M059J (cell line): ENCODE measurements around the gene CHID1. TPM values are rescaled to one million over a fixed set of nuclear protein-coding genes. Genes with fewer than 3 reads are reported as not detected.

Experiments
- DNase-seq: peaks from one replicate; pipeline ENCODE4 v3.0.0-alpha.2; 2012; ENCODE audit warnings: low read depth
- total RNA-seq: library from RNA; depleted of rRNA; stranded (reverse); fragments of >200 nt; shearing (Covaris generic); gene quantifications from 2 replicates; pipeline ENCODE4 v1.2.3, GENCODE V29; 2014; rRNA removed

Gene CHID1
- total RNA-seq, 1 experiment from 2014 or later: 92.6 TPM

- DNase-seq: peak; percentile 9
Observed at GRCh38 chr11:825366-826226, 85.0 kb downstream of the CHID1 start.

DNA sequence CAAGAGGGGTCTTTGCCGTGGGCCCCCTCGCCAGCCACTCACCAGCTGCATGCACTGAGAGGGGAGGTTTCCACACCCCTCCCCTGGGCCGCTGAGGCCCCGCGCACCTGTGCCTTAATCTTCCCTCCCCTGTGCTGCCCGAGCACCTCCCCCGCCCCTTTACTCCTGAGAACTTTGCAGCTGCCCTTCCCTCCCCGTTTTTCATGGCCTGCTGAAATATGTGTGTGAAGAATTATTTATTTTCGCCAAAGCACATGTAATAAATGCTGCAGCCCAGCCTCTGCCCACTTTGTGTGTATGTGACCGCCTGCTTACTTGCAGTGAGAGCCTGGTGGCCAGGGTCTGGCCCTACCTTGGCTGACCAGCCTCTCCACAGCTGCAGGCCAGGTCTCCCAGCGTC, 85.7 kb downstream of the CHID1 start:
- peak; percentile 4 for DNase-seq

- no peak for DNase-seq
Observed at GRCh38 chr11:824292-824880, 86.2 kb downstream of the CHID1 start.

DNA sequence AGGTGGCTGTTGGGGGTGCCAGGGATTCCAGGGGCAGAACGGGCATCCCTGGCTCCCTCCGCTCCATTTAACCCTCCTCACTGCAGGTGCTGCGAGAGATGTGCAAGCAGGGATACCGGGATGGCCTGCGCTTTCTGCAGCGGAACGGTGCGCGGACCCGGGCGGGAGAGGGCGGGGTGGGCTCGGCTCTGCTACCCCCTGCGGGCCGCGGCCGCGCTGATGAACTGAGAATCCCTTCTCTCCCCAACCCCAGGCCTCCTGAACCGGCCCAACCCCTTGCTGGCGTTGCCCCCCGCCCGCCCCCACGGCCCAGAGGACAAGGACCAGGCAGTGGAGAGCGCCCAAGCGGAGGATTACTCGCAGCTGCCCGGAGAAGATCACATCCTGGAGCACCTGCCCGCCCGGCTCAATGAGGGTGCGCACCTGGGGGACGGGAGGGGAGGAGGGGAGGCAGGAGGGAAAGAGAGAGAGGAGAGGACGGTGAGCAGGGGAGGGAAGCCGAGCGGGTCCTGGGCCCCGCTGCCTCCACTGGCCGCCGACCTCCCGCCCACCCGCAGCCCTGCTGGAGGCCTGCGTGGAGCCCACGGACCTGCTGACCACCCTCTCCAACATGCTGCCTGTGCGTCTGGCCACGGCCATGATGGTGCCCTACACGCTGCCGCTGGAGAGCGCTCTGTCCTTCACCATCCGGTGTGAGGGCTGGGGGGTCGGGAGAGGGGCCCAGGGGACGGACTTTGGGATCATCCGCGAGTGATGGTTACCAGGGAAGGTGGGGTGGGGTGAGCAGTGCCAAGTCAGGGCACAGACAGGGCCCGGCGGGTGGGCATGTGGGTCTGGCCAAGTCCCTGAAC, 86.9 kb downstream of the CHID1 start:
- no peak for DNase-seq

DNA sequence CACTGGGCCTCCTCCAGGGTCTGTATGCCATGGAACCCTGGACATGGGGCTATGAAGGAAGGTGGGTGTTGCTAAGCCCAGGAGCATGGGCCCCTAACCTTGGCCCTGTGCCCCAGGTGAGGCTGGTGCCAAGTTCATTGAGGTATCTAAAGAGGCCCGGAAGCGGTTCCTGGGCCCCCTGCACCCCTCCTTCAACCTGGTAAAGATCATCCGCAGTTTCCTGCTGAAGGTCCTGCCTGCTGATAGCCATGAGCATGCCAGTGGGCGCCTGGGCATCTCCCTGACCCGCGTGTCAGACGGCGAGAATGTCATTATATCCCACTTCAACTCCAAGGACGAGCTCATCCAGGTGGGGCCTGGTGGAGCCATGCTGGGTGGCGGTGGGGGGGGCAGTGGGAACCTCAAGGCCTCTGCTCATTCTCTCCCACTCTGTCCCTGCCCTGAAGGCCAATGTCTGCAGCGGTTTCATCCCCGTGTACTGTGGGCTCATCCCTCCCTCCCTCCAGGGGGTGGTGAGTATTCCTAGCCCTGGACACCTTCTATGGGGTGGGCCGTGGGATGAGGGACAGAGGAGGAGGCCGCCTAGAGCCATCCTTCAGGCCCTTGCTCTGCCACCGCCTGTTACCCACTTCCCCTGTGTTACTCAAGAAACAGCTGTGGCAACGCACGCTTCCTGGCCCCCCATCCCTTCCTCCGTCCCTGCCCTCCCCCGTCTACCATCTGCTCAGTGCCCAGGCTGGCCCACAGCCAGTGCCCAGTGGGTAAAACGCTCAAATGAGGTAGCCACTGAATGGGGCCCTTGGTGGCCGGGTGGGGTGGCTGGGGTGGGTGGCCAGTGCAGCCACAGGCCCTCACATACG, 88.9 kb downstream of the CHID1 start:
- DNase-seq: no peak

DNA sequence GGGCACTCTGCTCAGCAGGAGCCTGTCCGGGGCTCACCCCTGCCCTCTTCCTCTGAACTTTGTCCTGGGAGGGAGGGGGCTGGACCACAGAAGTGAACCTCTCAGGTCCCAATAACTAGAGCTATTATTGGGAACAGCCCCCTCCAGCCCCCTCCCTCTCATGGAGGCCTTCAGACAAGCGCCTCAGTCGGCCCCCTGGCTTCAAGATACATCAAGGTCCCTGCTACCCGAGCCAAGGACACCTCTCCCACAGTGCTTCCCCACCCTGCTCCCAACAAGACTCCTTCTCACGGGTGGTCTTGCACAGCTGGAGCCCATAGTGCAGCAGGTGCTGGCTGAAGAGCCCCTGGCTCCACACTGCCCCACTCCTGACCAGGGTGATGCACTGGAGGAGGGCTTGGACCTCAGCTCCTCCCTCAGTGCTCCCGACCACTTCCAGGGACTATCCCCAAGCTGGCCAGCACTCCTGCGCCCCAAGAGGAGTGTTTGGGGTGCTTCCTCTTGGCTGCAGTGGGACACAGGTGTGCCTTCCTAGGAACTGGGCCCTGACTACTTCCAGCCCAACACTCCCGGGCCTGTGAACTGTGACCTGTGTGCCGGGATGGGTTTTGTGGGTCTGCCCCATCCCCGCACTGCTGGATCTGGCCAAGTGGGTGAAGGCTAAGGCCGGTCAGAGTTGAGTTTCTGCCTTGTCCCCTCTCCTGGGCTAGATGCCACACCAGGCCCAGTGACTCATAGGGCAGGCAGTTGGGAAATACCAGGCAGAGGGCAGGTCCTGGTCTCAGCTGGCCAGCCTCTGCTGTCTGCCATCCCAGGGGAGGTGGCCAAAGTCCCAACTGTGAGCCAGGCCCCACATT, 89.7 kb downstream of the CHID1 start:
- peak; percentile 93 for DNase-seq

DNA sequence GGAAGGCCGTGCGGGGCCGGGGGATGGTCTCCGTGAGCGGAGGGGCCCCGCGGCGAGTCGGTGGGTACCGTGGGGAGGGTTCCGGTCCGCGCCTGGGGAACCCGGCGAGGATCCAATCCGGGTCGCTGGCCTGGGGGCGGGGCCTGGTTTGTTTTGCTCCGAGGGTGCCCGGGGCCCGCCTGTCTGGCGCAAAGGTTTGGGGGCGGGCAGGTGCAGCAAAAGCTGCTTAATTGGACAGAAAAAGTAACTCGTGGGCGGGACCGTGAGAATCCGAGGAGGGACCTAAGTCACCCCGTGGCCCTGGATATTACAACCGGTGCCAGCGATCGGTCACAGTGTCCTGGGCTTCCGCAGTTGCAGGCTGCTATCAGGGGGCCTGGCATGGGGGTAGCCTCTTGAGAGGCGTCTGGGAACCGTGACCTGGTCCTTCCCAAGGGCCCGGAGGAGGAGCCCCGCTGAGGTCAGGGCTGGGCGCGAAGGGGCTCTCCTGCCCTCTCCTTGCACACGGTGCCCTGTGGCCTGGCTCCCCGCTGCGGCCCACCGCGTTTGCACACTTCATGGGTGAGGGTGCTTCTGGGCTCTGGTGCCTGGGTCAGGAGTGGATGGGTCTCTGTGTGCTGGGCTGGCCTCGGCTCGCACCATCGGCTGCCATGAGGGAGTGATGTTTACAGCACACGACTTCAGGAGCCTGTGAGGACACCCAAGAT, 90.5 kb downstream of the CHID1 start:
- DNase-seq: peak; percentile 93

- DNase-seq: peak; percentile 83
Observed at GRCh38 chr11:819129-819931, 91.3 kb downstream of the CHID1 start.

DNA sequence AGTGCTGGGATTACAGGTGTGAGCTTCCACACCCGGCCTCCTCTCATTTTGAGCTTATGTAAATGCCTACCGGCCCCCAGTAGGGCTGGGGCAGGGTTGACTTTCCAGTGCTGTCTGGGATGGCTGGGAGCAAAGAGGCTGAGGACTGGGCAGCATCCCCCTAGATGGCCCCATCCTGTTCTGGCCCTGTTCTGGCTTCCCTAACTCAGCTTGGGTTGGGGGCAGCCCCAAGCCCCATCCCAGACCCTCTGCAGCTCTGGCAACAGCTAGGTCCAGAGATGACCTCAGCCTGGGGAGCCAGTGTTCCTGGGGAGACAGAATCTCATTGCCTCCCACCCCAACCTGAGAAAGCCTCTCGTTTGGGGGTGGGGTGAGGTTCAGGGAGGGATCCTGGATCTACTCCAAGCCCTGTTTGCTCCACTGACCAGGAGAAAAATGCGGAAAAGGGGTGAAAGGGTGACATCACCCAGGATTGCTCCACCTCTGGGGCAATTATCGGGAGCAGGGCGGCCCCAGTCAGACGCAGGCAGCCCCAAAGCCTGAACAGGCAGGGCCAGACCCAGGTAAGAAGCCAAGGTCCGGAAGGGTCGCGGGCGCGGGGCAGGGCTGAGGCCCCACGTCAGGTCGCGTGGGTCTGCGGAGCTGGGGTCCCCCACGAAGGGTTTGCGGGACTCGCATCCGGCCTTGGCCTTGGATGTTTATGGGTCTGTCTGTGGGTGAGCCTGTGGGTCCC, 92.0 kb downstream of the CHID1 start, which contains the start of gene PNPLA2:
Gene PNPLA2, plus strand, starts transcription at position 519 of the 733 bp plus-strand sequence. CDS start 805 bp downstream, outside the sequence.
- peak; percentile 60 for DNase-seq

Other genes with a start within 250 kb of the CHID1 start
- 31.0 and 50.8 TPM in 2 replicates for gene DEAF1, start 215.6 kb downstream of the CHID1 start, total RNA-seq
- gene TMEM80, start 215.0 kb downstream of the CHID1 start, total RNA-seq: 7.9 and 14.9 TPM in 2 replicates
- 4.9 and 10.6 TPM in 2 replicates for gene EPS8L2, start 204.6 kb downstream of the CHID1 start, total RNA-seq
- gene TALDO1, start 163.3 kb downstream of the CHID1 start, total RNA-seq: 247 and 252 TPM in 2 replicates
- gene GATD1, start 133.3 kb downstream of the CHID1 start, total RNA-seq: 22.5 and 25.6 TPM in 2 replicates
- not detected in 2 replicates for gene CEND1, start 120.7 kb downstream of the CHID1 start, total RNA-seq
- 7.5 and 26.5 TPM in 2 replicates for gene SLC25A22, start 112.5 kb downstream of the CHID1 start, total RNA-seq
- 3.3 and 8.2 TPM in 2 replicates for gene PIDD1, start 105.6 kb downstream of the CHID1 start, total RNA-seq
- gene RPLP2, start 100.8 kb downstream of the CHID1 start, total RNA-seq: 714 and 877 TPM in 2 replicates
- 27.8 and 50.0 TPM in 2 replicates for gene PNPLA2, start 91.9 kb downstream of the CHID1 start, total RNA-seq
- 2.1 and 9.6 TPM in 2 replicates for gene CRACR2B, start 82.9 kb downstream of the CHID1 start, total RNA-seq
- 588 and 642 TPM in 2 replicates for gene CD151, start 77.9 kb downstream of the CHID1 start, total RNA-seq
- 147 and 201 TPM in 2 replicates for gene POLR2L, start 68.3 kb downstream of the CHID1 start, total RNA-seq
- gene TSPAN4, start 68.0 kb downstream of the CHID1 start, total RNA-seq: 207 and 240 TPM in 2 replicates
- 40.9 and 49.3 TPM in 2 replicates for gene AP2A2, start 15.1 kb upstream of the CHID1 start, total RNA-seq
- gene MUC6, start 125.9 kb upstream of the CHID1 start, total RNA-seq: not detected in 2 replicates
- gene MUC2, start 164.1 kb upstream of the CHID1 start, total RNA-seq: not detected in 2 replicates
- gene MUC5AC, start 247.1 kb upstream of the CHID1 start, total RNA-seq: not detected in 2 replicates